Measurements from ENCODE around the gene HSD11B2. TPM values are rescaled to one million over a fixed set of nuclear protein-coding genes. Genes with fewer than 3 reads are reported as not detected.

The HSD11B2 gene
- total and polyA plus RNA-seq, 10 of the 15 experiments (the other 5 are each of a cell fraction or from before 2014, with no cell fraction given): 0.09 to 0.34 (median 0.21) TPM; not detected in 2

- TF ChIP-seq HSF1 (IDR thresholded peaks at IDR 0.05; ENCODE audit: low read depth, low read length): no peak
- TF ChIP-seq CHD2 (IDR thresholded peaks at IDR 0.05; ENCODE audit: borderline replicate concordance, low read depth, low read length): no peak
- no peak for TF ChIP-seq CEBPB (IDR thresholded peaks at IDR 0.05; ENCODE audit: borderline replicate concordance in 1 of 2, low read depth in 2 of 2, low read length in 2 of 2)
- no peak for TF ChIP-seq RAD51 (IDR thresholded peaks at IDR 0.05)
These were observed 52.2 kb downstream of the HSD11B2 start, which contains the start of gene AGRP (continued) for GRCh38 chr16:67483150-67483549.

GRCh38 chr16:67483731-67484525, 53.0 kb downstream of the HSD11B2 start:
- H3K79me2 ChIP-seq (ENCODE audit: control insufficient read depth, insufficient read depth, low read length): peaks cover 40% of the 10 kb centered on the region
- in situ Hi-C loops (cut with MboI) (loop anchor here (5.0 kb wide), 1 partner anchor 33 kb away; no protein-coding TSS in a partner anchor), intact Hi-C loops (cut with micrococcal nuclease; ENCODE audit: unreplicated experiment) (no loop called here)
- RAD21 ChIA-PET (ENCODE audit: unreplicated experiment): interaction anchor here (4.6 kb wide), 1 partner anchor 8 kb away, joined by 69 read pairs; no protein-coding TSS in a partner anchor
- CTCF ChIA-PET: interaction anchor here (1.5 to 8.2 kb wide), 2 partner anchors 33 to 63 kb away, joined by 4 to 252 read pairs; no protein-coding TSS in a partner anchor
- H3K4me2 ChIP-seq (ENCODE audit: control insufficient read depth, insufficient read depth): no peak overlapping the region
- no peaks in the 10 kb centered on the region for H4K20me1 ChIP-seq (ENCODE audit: control insufficient read depth, insufficient read depth)
- ATAC-seq (no peak), FAIRE-seq (no peak), DNase-seq (ENCODE audit: low read depth, low spot score) (no peak)
- 91% methylated on average over 12 of the region's 12 CpGs for WGBS (ENCODE audit: insufficient coverage, insufficient replicate concordance, low lambda C conversion rate, missing lambda C conversion rate)
- H3K36me3 ChIP-seq (ENCODE audit: control insufficient read depth in 2 of 2, insufficient read depth in 2 of 2, low read length in 1 of 2): no peaks in the 10 kb centered on the region
- no peaks in the 10 kb centered on the region for H3K9me3 ChIP-seq (replicated peaks; ENCODE audit: control insufficient read depth, insufficient read depth, low read length)
- no TSS peak for BruUV-seq (replicated peaks)
- H3K27me3 ChIP-seq (replicated peaks in 1 of 2; ENCODE audit: control insufficient read depth in 2 of 2, insufficient read depth in 2 of 2, low read length in 1 of 2): no peaks in the 10 kb centered on the region
- SMC1A ChIA-PET (ENCODE audit: uncharacterized antibody, unreplicated experiment): interaction anchor here (0.9 to 7.0 kb wide), 2 partner anchors 32 to 37 kb away, joined by 3 to 88 read pairs; no protein-coding TSS in a partner anchor
- no peak overlapping the region for H3K9ac ChIP-seq (ENCODE audit: control insufficient read depth, insufficient read depth, low read length)
- no peak overlapping the region for H2AFZ ChIP-seq (ENCODE audit: control insufficient read depth, low read depth, low read length)
- peaks cover 14% of the 10 kb centered on the region for H3K4me1 ChIP-seq (ENCODE audit: control insufficient read depth, insufficient read depth, low read length)
- TF ChIP-seq CREM (IDR thresholded peaks at IDR 0.05; ENCODE audit: low read depth) (no peak), SREBF1 (IDR thresholded peaks at IDR 0.05; ENCODE audit: low read length) (no peak), ATF7 (IDR thresholded peaks at IDR 0.05; ENCODE audit: low read depth) (no peak), YY1 (IDR thresholded peaks at IDR 0.05; ENCODE audit: low read depth, low read length) (no peak)
- TF ChIP-seq, protein P1, sequence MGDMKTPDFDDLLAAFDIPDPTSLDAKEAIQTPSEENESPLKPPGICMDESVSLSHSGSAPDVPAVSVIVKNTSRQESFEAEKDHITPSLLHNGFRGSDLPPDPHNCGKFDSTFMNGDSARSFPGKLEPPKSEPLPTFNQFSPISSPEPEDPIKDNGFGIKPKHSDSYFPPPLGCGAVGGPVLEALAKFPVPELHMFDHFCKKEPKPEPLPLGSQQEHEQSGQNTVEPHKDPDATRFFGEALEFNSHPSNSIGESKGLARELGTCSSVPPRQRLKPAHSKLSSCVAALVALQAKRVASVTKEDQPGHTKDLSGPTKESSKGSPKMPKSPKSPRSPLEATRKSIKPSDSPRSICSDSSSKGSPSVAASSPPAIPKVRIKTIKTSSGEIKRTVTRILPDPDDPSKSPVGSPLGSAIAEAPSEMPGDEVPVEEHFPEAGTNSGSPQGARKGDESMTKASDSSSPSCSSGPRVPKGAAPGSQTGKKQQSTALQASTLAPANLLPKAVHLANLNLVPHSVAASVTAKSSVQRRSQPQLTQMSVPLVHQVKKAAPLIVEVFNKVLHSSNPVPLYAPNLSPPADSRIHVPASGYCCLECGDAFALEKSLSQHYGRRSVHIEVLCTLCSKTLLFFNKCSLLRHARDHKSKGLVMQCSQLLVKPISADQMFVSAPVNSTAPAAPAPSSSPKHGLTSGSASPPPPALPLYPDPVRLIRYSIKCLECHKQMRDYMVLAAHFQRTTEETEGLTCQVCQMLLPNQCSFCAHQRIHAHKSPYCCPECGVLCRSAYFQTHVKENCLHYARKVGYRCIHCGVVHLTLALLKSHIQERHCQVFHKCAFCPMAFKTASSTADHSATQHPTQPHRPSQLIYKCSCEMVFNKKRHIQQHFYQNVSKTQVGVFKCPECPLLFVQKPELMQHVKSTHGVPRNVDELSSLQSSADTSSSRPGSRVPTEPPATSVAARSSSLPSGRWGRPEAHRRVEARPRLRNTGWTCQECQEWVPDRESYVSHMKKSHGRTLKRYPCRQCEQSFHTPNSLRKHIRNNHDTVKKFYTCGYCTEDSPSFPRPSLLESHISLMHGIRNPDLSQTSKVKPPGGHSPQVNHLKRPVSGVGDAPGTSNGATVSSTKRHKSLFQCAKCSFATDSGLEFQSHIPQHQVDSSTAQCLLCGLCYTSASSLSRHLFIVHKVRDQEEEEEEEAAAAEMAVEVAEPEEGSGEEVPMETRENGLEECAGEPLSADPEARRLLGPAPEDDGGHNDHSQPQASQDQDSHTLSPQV (IDR thresholded peaks at IDR 0.05): no peak
- POLR2A ChIA-PET: interaction anchor here (0.6 kb wide), 1 partner anchor 56 kb away, joined by 3 read pairs; no protein-coding TSS in a partner anchor
- no peak overlapping the region for H3K27ac ChIP-seq (ENCODE audit: control insufficient read depth, insufficient read depth)
- no peak overlapping the region for H3K4me3 ChIP-seq
